Right hindlimb (tissue), 1 donor: ENCODE measurements around the gene UBR1.
"Not testable (repeated sequence)": the region's sequence is repeated elsewhere in the genome, so short reads cannot be mapped to it uniquely, and the experiment has no call there.

ENCODE experiments used
- DNase-seq: peaks from one replicate; pipeline ENCODE4 v3.0.0-alpha.2; 2018

Gene UBR1

GRCh38 chr15:42964476-42964875 is 141.4 kb downstream of the UBR1 start:
- no peak for DNase-seq

- no peak for DNase-seq
Observed at GRCh38 chr15:42955518-42955917, 150.3 kb downstream of the UBR1 start.

GRCh38 chr15:42954291-42954690 is 151.5 kb downstream of the UBR1 start:
- no peak for DNase-seq

GRCh38 chr15:42948898-42949297 is 156.9 kb downstream of the UBR1 start:
- DNase-seq, result not testable (repeated sequence)

GRCh38 chr15:42940527-42940926 is 165.3 kb downstream of the UBR1 start:
- DNase-seq, result no peak

GRCh38 chr15:42939841-42940240 is 166.0 kb downstream of the UBR1 start:
- DNase-seq, result no peak

GRCh38 chr15:42937143-42937542 is 168.7 kb downstream of the UBR1 start:
- DNase-seq, result no peak

GRCh38 chr15:42933886-42934667 is 171.8 kb downstream of the UBR1 start:
- no peak for DNase-seq

GRCh38 chr15:42932833-42933515 is 172.9 kb downstream of the UBR1 start:
- DNase-seq, result no peak

GRCh38 chr15:42931702-42932486 is 173.9 kb downstream of the UBR1 start:
- DNase-seq, result no peak

- no peak for DNase-seq
Observed at GRCh38 chr15:42929306-42929848, 176.5 kb downstream of the UBR1 start.

- DNase-seq, result peak; percentile 39
Observed at GRCh38 chr15:42921342-42921731, 184.5 kb downstream of the UBR1 start.

GRCh38 chr15:42920519-42921341 is 185.1 kb downstream of the UBR1 start, which contains the start of gene TTBK2:
TTBK2 (minus strand) TSS chr15:42920778; CDS start chr15:42878617, 42,161 bp downstream.
- DNase-seq, result peak; percentile 99

GRCh38 chr15:42919799-42920518 is 185.9 kb downstream of the UBR1 start:
- DNase-seq, result peak; percentile 73

- no peak for DNase-seq
Observed at GRCh38 chr15:42919308-42919707, 186.5 kb downstream of the UBR1 start.

GRCh38 chr15:42918047-42918446 is 187.8 kb downstream of the UBR1 start:
- no peak for DNase-seq

GRCh38 chr15:42915654-42916315 is 190.1 kb downstream of the UBR1 start:
- DNase-seq, result no peak

GRCh38 chr15:42914728-42915497 is 190.9 kb downstream of the UBR1 start:
- DNase-seq, result no peak

GRCh38 chr15:42911058-42911592 is 194.7 kb downstream of the UBR1 start:
- DNase-seq, result no peak

GRCh38 chr15:42908538-42908937 is 197.3 kb downstream of the UBR1 start:
- no peak for DNase-seq
